Measurements from ENCODE around the gene PRRG4.
"Not testable (repeated sequence)": the region's sequence is repeated elsewhere in the genome, so short reads cannot be mapped to it uniquely, and the experiment has no call there.

The PRRG4 gene

GRCh38 chr11:32829680-32830412, at the start of gene PRRG4:
Gene PRRG4 (plus strand): TSS chr11:32829927. CDS start chr11:32830530, 603 bp downstream.
- H3K9ac ChIP-seq (ENCODE audit: low read depth in 1 of 2, low read length in 2 of 2): peak within 1 kb of the TSS; percentile 68 to 94

GRCh38 chr11:32780839-32781238, 48.9 kb upstream of the PRRG4 start:
- H3K27ac ChIP-seq (ENCODE audit: low read depth in 2 of 2, low read length in 2 of 2); H3K9me3 ChIP-seq (ENCODE audit: control insufficient read depth in 2 of 2, low read length in 2 of 2); H3K9ac ChIP-seq (ENCODE audit: low read depth in 1 of 2, low read length in 2 of 2); H3K4me3 ChIP-seq (ENCODE audit: low read length in 2 of 2); H3K4me1 ChIP-seq (ENCODE audit: control insufficient read depth in 2 of 2, insufficient read depth in 2 of 2, low read length in 2 of 2); H3K27me3 ChIP-seq (ENCODE audit: control insufficient read depth in 2 of 2, insufficient read depth in 2 of 2, low read length in 2 of 2); H3K36me3 ChIP-seq (ENCODE audit: control insufficient read depth in 2 of 2, insufficient read depth in 2 of 2, low read length in 2 of 2): not testable (repeated sequence)

More at GRCh38 chr11:32829680-32830412, at the start of gene PRRG4:
- Histone ChIP-seq H3K27ac (ENCODE audit: low read depth in 2 of 2, low read length in 2 of 2) (peak within 1 kb of the TSS; percentile 86 to 93), H3K4me3 (ENCODE audit: low read length in 2 of 2) (peak within 1 kb of the TSS; percentile 87 to 88), H3K4me1 (ENCODE audit: control insufficient read depth in 2 of 2, insufficient read depth in 2 of 2, low read length in 2 of 2) (peaks cover 3 to 6% of the 10 kb centered on the region in 2 donors), H3K9me3 (ENCODE audit: control insufficient read depth in 2 of 2, low read length in 2 of 2) (no peaks in the 10 kb centered on the region), H3K36me3 (ENCODE audit: control insufficient read depth in 2 of 2, insufficient read depth in 2 of 2, low read length in 2 of 2) (no peaks in the 10 kb centered on the region), H3K27me3 (ENCODE audit: control insufficient read depth in 2 of 2, insufficient read depth in 2 of 2, low read length in 2 of 2) (no peaks in the 10 kb centered on the region)

DNA sequence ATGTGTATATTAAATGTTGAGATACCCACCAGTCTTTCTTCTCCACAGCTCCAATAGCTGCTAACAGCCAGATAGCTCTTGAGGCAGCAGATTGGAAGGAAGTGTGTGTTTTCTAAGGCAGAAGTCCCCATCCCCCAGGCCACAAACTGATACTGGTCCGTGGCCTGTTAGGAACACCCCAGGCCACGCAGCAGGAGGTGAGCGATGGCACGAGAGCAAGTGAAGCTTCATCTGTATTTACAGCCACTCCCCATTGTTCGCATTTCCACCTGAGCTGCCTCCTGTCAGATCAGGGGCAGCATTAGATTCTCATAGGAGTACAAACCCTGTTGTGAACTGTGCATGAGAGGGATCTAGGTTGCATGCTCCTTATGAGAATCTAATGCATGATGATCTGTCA, 48.0 kb upstream of the PRRG4 start:
- Histone ChIP-seq H3K27me3 (ENCODE audit: control insufficient read depth in 2 of 2, insufficient read depth in 2 of 2, low read length in 2 of 2) (no peaks in the 10 kb centered on the region), H3K27ac (ENCODE audit: low read depth in 2 of 2, low read length in 2 of 2) (no peak overlapping the region), H3K4me3 (ENCODE audit: low read length in 2 of 2) (no peak overlapping the region), H3K9ac (ENCODE audit: low read depth in 1 of 2, low read length in 2 of 2) (no peak overlapping the region), H3K4me1 (ENCODE audit: control insufficient read depth in 2 of 2, insufficient read depth in 2 of 2, low read length in 2 of 2) (no peaks in the 10 kb centered on the region), H3K36me3 (ENCODE audit: control insufficient read depth in 2 of 2, insufficient read depth in 2 of 2, low read length in 2 of 2) (no peaks in the 10 kb centered on the region), H3K9me3 (ENCODE audit: control insufficient read depth in 2 of 2, low read length in 2 of 2) (no peaks in the 10 kb centered on the region)

GRCh38 chr11:32785262-32785661, 44.5 kb upstream of the PRRG4 start:
- H3K4me3 ChIP-seq (ENCODE audit: low read length in 2 of 2): no peak overlapping the region
- H3K9me3 ChIP-seq (ENCODE audit: control insufficient read depth in 2 of 2, low read length in 2 of 2): no peaks in the 10 kb centered on the region
- H3K27ac ChIP-seq (ENCODE audit: low read depth in 2 of 2, low read length in 2 of 2): no peak overlapping the region
- H3K36me3 ChIP-seq (ENCODE audit: control insufficient read depth in 2 of 2, insufficient read depth in 2 of 2, low read length in 2 of 2): no peaks in the 10 kb centered on the region
- H3K4me1 ChIP-seq (ENCODE audit: control insufficient read depth in 2 of 2, insufficient read depth in 2 of 2, low read length in 2 of 2): no peaks in the 10 kb centered on the region
- no peak overlapping the region for H3K9ac ChIP-seq (ENCODE audit: low read depth in 1 of 2, low read length in 2 of 2)
- no peaks in the 10 kb centered on the region for H3K27me3 ChIP-seq (ENCODE audit: control insufficient read depth in 2 of 2, insufficient read depth in 2 of 2, low read length in 2 of 2)

GRCh38 chr11:32786811-32787210, 42.9 kb upstream of the PRRG4 start:
- no peak overlapping the region for H3K27ac ChIP-seq (ENCODE audit: low read depth in 2 of 2, low read length in 2 of 2)
- no peaks in the 10 kb centered on the region for H3K27me3 ChIP-seq (ENCODE audit: control insufficient read depth in 2 of 2, insufficient read depth in 2 of 2, low read length in 2 of 2)
- H3K9me3 ChIP-seq (ENCODE audit: control insufficient read depth in 2 of 2, low read length in 2 of 2): no peaks in the 10 kb centered on the region
- H3K9ac ChIP-seq (ENCODE audit: low read depth in 1 of 2, low read length in 2 of 2): no peak overlapping the region
- no peaks in the 10 kb centered on the region for H3K4me1 ChIP-seq (ENCODE audit: control insufficient read depth in 2 of 2, insufficient read depth in 2 of 2, low read length in 2 of 2)
- H3K4me3 ChIP-seq (ENCODE audit: low read length in 2 of 2): no peak overlapping the region
- H3K36me3 ChIP-seq (ENCODE audit: control insufficient read depth in 2 of 2, insufficient read depth in 2 of 2, low read length in 2 of 2): no peaks in the 10 kb centered on the region

GRCh38 chr11:32790916-32791315, 38.8 kb upstream of the PRRG4 start:
- Histone ChIP-seq H3K27me3 (ENCODE audit: control insufficient read depth in 2 of 2, insufficient read depth in 2 of 2, low read length in 2 of 2) (no peaks in the 10 kb centered on the region), H3K27ac (ENCODE audit: low read depth in 2 of 2, low read length in 2 of 2) (no peak overlapping the region)

DNA sequence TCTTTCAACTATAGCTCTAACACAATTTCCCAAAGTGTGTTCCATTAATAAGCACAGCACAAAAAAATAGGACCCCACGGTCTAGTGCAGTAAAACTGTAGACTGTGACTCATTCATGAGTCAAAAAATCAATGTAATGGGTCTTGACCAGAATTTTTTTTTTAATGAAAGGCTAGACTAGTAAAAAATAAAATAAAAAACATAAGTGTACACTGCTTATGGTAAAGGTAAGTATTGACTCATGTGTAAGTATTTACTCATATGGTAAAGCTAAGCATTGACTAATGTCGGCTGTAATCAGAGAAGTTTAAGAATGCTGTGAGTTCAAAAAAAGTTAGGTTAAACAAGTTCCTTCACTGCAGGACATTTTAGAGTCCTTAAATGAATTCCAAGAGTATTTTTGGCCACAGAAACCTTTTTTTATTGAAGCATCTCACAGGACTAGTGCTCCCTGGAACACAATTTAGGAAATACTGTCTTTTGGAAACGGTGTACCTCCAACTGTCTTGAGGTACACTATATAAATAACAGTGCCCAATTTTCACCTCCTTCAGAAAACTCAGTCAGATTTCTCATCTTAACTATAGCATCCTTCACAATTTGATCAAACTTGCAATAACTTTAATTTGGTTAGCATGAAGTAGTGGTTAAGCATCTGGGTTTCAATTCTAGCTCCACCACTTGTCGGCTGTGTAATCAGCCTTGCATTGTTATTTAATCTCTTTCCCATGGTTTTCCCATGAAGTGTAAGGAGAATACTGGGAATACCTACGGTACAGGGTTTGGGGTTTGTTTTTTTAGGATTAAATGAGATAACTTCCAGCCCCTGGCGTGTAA, 37.4 kb upstream of the PRRG4 start:
- H3K4me3 ChIP-seq (ENCODE audit: low read length in 2 of 2): peak overlapping the region in 1 of 2 donors; percentile 26
- H3K9me3 ChIP-seq (ENCODE audit: control insufficient read depth in 2 of 2, low read length in 2 of 2): no peaks in the 10 kb centered on the region

More at GRCh38 chr11:32790916-32791315, 38.8 kb upstream of the PRRG4 start:
- Histone ChIP-seq H3K4me1 (ENCODE audit: control insufficient read depth in 2 of 2, insufficient read depth in 2 of 2, low read length in 2 of 2) (no peaks in the 10 kb centered on the region), H3K9ac (ENCODE audit: low read depth in 1 of 2, low read length in 2 of 2) (no peak overlapping the region), H3K9me3 (ENCODE audit: control insufficient read depth in 2 of 2, low read length in 2 of 2) (no peaks in the 10 kb centered on the region), H3K4me3 (ENCODE audit: low read length in 2 of 2) (no peak overlapping the region), H3K36me3 (ENCODE audit: control insufficient read depth in 2 of 2, insufficient read depth in 2 of 2, low read length in 2 of 2) (no peaks in the 10 kb centered on the region)

GRCh38 chr11:32792948-32793475, 36.7 kb upstream of the PRRG4 start:
- H3K9ac ChIP-seq (ENCODE audit: low read depth in 1 of 2, low read length in 2 of 2): peak overlapping the region in 1 of 2 donors; percentile 35
- no peaks in the 10 kb centered on the region for H3K9me3 ChIP-seq (ENCODE audit: control insufficient read depth in 2 of 2, low read length in 2 of 2)
- no peak overlapping the region for H3K27ac ChIP-seq (ENCODE audit: low read depth in 2 of 2, low read length in 2 of 2)
- H3K4me3 ChIP-seq (ENCODE audit: low read length in 2 of 2): peak overlapping the region; percentile 26 to 53
- no peaks in the 10 kb centered on the region for H3K4me1 ChIP-seq (ENCODE audit: control insufficient read depth in 2 of 2, insufficient read depth in 2 of 2, low read length in 2 of 2)
- no peaks in the 10 kb centered on the region for H3K27me3 ChIP-seq (ENCODE audit: control insufficient read depth in 2 of 2, insufficient read depth in 2 of 2, low read length in 2 of 2)
- no peaks in the 10 kb centered on the region for H3K36me3 ChIP-seq (ENCODE audit: control insufficient read depth in 2 of 2, insufficient read depth in 2 of 2, low read length in 2 of 2)

More for the DNA sequence above, 37.4 kb upstream of the PRRG4 start:
- Histone ChIP-seq H3K9ac (ENCODE audit: low read depth in 1 of 2, low read length in 2 of 2) (no peak overlapping the region), H3K4me1 (ENCODE audit: control insufficient read depth in 2 of 2, insufficient read depth in 2 of 2, low read length in 2 of 2) (no peaks in the 10 kb centered on the region), H3K27me3 (ENCODE audit: control insufficient read depth in 2 of 2, insufficient read depth in 2 of 2, low read length in 2 of 2) (no peaks in the 10 kb centered on the region), H3K36me3 (ENCODE audit: control insufficient read depth in 2 of 2, insufficient read depth in 2 of 2, low read length in 2 of 2) (no peaks in the 10 kb centered on the region), H3K27ac (ENCODE audit: low read depth in 2 of 2, low read length in 2 of 2) (no peak overlapping the region)

DNA sequence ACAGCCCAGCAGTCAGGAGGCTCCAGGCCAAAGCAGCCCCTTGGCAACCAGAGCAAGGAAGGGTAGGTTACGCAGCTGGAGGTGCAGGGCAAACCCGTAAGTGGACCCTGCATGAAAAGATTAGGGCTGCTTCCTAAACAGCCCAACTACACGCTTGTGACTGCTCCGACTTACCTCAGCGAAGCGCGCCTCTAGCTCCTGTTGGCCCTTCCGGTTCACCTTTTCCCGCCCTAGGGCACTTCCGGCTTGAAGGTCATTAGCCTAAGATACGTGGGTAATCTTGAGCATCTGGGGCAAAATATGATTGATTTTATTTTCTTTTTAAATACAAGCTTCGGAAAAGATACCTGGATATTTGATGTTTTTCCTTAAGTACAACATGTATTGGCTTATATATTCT, 35.3 kb upstream of the PRRG4 start, which contains the start of gene CCDC73:
TSS of gene CCDC73 (minus strand) at position 224 of the 400 bp plus-strand sequence. CDS start 34,419 bp downstream, outside the sequence.
- Histone ChIP-seq H3K27me3 (ENCODE audit: control insufficient read depth in 2 of 2, insufficient read depth in 2 of 2, low read length in 2 of 2) (no peaks in the 10 kb centered on the region), H3K9me3 (ENCODE audit: control insufficient read depth in 2 of 2, low read length in 2 of 2) (no peaks in the 10 kb centered on the region), H3K36me3 (ENCODE audit: control insufficient read depth in 2 of 2, insufficient read depth in 2 of 2, low read length in 2 of 2) (no peaks in the 10 kb centered on the region), H3K9ac (ENCODE audit: low read depth in 1 of 2, low read length in 2 of 2) (no peak within 1 kb of the TSS), H3K4me1 (ENCODE audit: control insufficient read depth in 2 of 2, insufficient read depth in 2 of 2, low read length in 2 of 2) (no peaks in the 10 kb centered on the region), H3K27ac (ENCODE audit: low read depth in 2 of 2, low read length in 2 of 2) (no peak within 1 kb of the TSS), H3K4me3 (ENCODE audit: low read length in 2 of 2) (no peak within 1 kb of the TSS)

DNA sequence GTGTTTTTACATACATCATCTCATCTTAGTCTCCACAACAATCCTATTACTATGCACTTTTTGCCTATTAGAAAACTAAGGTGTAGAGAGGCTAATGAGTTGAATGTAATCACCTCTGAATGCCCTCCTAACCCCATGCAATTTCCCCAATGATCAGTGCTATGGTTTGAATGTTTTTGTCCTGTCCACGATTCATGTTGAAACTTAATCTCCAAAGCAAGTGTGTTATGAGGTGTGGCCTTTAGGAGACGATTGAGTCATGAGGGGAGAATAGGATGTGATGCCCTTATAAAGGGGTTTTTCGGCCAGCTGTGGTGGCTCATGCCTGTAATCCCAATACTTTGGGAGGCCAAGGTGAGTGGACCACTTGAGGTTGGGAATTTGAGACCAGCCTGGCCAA, 33.3 kb upstream of the PRRG4 start:
- Histone ChIP-seq H3K4me3 (ENCODE audit: low read length in 2 of 2) (no peak overlapping the region), H3K4me1 (ENCODE audit: control insufficient read depth in 2 of 2, insufficient read depth in 2 of 2, low read length in 2 of 2) (no peaks in the 10 kb centered on the region), H3K27me3 (ENCODE audit: control insufficient read depth in 2 of 2, insufficient read depth in 2 of 2, low read length in 2 of 2) (no peaks in the 10 kb centered on the region), H3K36me3 (ENCODE audit: control insufficient read depth in 2 of 2, insufficient read depth in 2 of 2, low read length in 2 of 2) (no peaks in the 10 kb centered on the region), H3K9me3 (ENCODE audit: control insufficient read depth in 2 of 2, low read length in 2 of 2) (no peaks in the 10 kb centered on the region), H3K27ac (ENCODE audit: low read depth in 2 of 2, low read length in 2 of 2) (no peak overlapping the region), H3K9ac (ENCODE audit: low read depth in 1 of 2, low read length in 2 of 2) (no peak overlapping the region)
